ENCODE results near the gene GSAP. TPM values are rescaled to one million over a fixed set of nuclear protein-coding genes. Genes with fewer than 3 reads are reported as not detected.

GSAP gene
- total and polyA plus RNA-seq, 12 donors = 1.7 to 23.7 (median 7.9) TPM

GRCh38 chr7:77409739-77410547 lies 6.2 kb downstream of the GSAP start:
- Histone ChIP-seq H3K27ac (peak overlapping the region in 1 of 10 donors; percentile 81), H3K27me3 (no peaks in the 10 kb centered on the region), H3K4me1 (peaks cover 0 to 57% (median 0%) of the 10 kb centered on the region in 9 donors), H3K4me3 (no peak overlapping the region), H3K36me3 (no peaks in the 10 kb centered on the region), H3K9me3 (no peaks in the 10 kb centered on the region)
- TF ChIP-seq, protein P1, sequence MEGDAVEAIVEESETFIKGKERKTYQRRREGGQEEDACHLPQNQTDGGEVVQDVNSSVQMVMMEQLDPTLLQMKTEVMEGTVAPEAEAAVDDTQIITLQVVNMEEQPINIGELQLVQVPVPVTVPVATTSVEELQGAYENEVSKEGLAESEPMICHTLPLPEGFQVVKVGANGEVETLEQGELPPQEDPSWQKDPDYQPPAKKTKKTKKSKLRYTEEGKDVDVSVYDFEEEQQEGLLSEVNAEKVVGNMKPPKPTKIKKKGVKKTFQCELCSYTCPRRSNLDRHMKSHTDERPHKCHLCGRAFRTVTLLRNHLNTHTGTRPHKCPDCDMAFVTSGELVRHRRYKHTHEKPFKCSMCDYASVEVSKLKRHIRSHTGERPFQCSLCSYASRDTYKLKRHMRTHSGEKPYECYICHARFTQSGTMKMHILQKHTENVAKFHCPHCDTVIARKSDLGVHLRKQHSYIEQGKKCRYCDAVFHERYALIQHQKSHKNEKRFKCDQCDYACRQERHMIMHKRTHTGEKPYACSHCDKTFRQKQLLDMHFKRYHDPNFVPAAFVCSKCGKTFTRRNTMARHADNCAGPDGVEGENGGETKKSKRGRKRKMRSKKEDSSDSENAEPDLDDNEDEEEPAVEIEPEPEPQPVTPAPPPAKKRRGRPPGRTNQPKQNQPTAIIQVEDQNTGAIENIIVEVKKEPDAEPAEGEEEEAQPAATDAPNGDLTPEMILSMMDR (IDR thresholded peaks at IDR 0.05) = no peak
- ATAC-seq (peak in 3 of 8 donors; percentile 40 to 80 (median 53)), DNase-seq (no peak)
- intact Hi-C loops (cut with DNase I) = loop anchor here in 2 of 10 donors (5.0 to 10.0 kb wide), 2 partner anchors 125 to 1832 kb away; partner anchors contain the start of gene PTPN12 (in 1 of the 2)
- 82 to 91% methylated on average over 5 of the region's 5 CpGs for WGBS, 2 donors

GRCh38 chr7:77409005-77409738 lies 7.0 kb downstream of the GSAP start:
- no peaks in the 10 kb centered on the region for H3K9me3 ChIP-seq
- 77 to 79% methylated on average over 7 of the region's 7 CpGs for WGBS, 2 donors
- H3K4me1 ChIP-seq = peaks cover 0 to 50% (median 0%) of the 10 kb centered on the region in 9 donors
- H3K27me3 ChIP-seq = no peaks in the 10 kb centered on the region
- H3K4me3 ChIP-seq = no peak overlapping the region
- no peaks in the 10 kb centered on the region for H3K36me3 ChIP-seq
- ATAC-seq = no peak
- H3K27ac ChIP-seq = peak overlapping the region in 1 of 10 donors; percentile 81
- intact Hi-C loops (cut with DNase I) = loop anchor here in 1 of 10 donors (5.0 kb wide), 1 partner anchor 1833 kb away; no protein-coding TSS in a partner anchor
- no peak for DNase-seq
- TF ChIP-seq, protein P1 (IDR thresholded peaks at IDR 0.05) = no peak

- H3K9me3 ChIP-seq = no peaks in the 10 kb centered on the region
- intact Hi-C loops (cut with DNase I) = loop anchor here in 1 of 10 donors (5.0 kb wide), 1 partner anchor 1834 kb away; no protein-coding TSS in a partner anchor
- H3K4me3 ChIP-seq = no peak overlapping the region
- H3K36me3 ChIP-seq = no peaks in the 10 kb centered on the region
- H3K27me3 ChIP-seq = no peaks in the 10 kb centered on the region
- no peak for ATAC-seq
- peaks cover 0 to 37% (median 0%) of the 10 kb centered on the region in 9 donors for H3K4me1 ChIP-seq
- DNase-seq = no peak
- H3K27ac ChIP-seq = peak overlapping the region in 1 of 10 donors; percentile 19
- TF ChIP-seq, protein P1 (IDR thresholded peaks at IDR 0.05) = no peak
These were observed 8.2 kb downstream of the GSAP start for GRCh38 chr7:77407906-77408305.

GRCh38 chr7:77406421-77406820 lies 9.7 kb downstream of the GSAP start:
- DNase-seq (no peak), ATAC-seq (no peak)
- WGBS, 2 donors = 65 to 69% methylated on average over 4 of the region's 4 CpGs
- Histone ChIP-seq H3K36me3 (no peaks in the 10 kb centered on the region), H3K4me1 (peaks cover 0 to 37% (median 0%) of the 10 kb centered on the region in 9 donors), H3K4me3 (no peak overlapping the region), H3K27ac (no peak overlapping the region), H3K9me3 (no peaks in the 10 kb centered on the region), H3K27me3 (no peaks in the 10 kb centered on the region)
- TF ChIP-seq, protein P1 (IDR thresholded peaks at IDR 0.05) = no peak
- intact Hi-C loops (cut with DNase I) = loop anchor here in 1 of 10 donors (5.0 kb wide), 1 partner anchor 1836 kb away; no protein-coding TSS in a partner anchor
